ENCODE measurements around the gene PER2.

PER2 gene

DNA sequence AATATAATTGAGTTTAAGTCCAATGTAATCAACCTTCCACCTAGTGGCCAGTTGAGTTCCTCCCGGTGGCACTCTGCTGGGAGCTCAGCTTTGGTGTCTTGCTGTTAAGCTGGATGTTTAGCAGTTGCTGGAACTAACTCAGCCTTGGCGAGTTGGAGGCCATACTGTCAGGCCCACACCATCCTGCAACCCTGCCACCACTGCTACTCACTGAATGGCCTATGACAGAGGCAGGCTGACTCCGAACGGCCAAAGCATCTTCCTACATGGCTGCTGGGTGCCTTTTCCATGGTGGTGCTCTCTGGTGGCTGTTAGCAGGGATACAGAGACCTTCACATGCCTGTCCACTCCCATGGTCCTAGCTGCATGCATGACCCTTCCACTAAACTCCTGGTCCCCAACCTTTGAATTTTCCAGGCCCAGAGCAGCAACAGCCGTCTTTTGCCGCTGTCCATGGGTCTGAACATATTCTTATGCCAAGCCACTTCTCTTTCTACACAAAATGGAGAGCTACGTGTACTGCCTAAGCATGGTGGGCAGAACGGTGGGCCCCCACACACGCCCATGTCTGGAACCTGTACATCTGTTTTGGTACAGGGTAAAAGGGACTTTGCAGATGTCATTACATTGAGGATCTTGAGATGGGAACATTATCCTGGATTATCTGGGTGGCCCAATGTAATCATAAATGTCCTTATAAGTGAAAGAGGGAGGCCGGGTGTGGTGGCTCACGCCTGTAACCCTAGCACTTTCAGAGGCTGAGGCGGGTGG is 16.9 kb upstream of the PER2 start:
- H2BK12ac ChIP-seq (ENCODE audit: low read length) = no peak overlapping the region
- no peak overlapping the region for H3K27ac ChIP-seq (ENCODE audit: low read depth, low read length)
- H3K23ac ChIP-seq (ENCODE audit: low read length) = no peak overlapping the region
- no peaks in the 10 kb centered on the region for H3K27me3 ChIP-seq (ENCODE audit: insufficient read depth, low read length)
- no peaks in the 10 kb centered on the region for H3K4me1 ChIP-seq (ENCODE audit: control insufficient read depth in 1 of 2, insufficient read depth in 2 of 2, low read length in 2 of 2)
- no peaks in the 10 kb centered on the region for H3K79me2 ChIP-seq (ENCODE audit: control insufficient read depth, insufficient read depth, low read length, poor library complexity)
- no peak overlapping the region for H2BK5ac ChIP-seq (ENCODE audit: low read depth, low read length, poor library complexity)
- H3K9me3 ChIP-seq (ENCODE audit: insufficient read depth, low read depth, low read length) = no peaks in the 10 kb centered on the region
- no peak overlapping the region for H2AFZ ChIP-seq (ENCODE audit: insufficient read depth, low read length, poor library complexity)
- H3K36me3 ChIP-seq (ENCODE audit: control insufficient read depth in 1 of 2, insufficient read depth in 2 of 2, low read length in 2 of 2) = no peaks in the 10 kb centered on the region
- H2AK5ac ChIP-seq (ENCODE audit: low read length) = no peak overlapping the region
- H4K12ac ChIP-seq (ENCODE audit: low read depth, low read length) = no peak overlapping the region
- no peak overlapping the region for H3K4me2 ChIP-seq (ENCODE audit: low read length)
- WGBS (ENCODE audit: extremely low coverage, insufficient coverage, insufficient read length) = no CpG with 5 or more reads among the region's 12 CpGs
- H4K91ac ChIP-seq (ENCODE audit: low read depth, low read length) = no peak overlapping the region
- no peak overlapping the region for H2BK120ac ChIP-seq (ENCODE audit: insufficient read depth, low read length, poor library complexity)
- H4K8ac ChIP-seq (ENCODE audit: low read depth, low read length) = no peak overlapping the region
- H3K14ac ChIP-seq (ENCODE audit: low read length) = no peak overlapping the region
- peak in 1 of 2 donors; percentile 24 for DNase-seq
- no peaks in the 10 kb centered on the region for H3K79me1 ChIP-seq (ENCODE audit: low read length)
- H3K4me3 ChIP-seq (ENCODE audit: low read depth, low read length) = no peak overlapping the region
- no peak overlapping the region for H3K18ac ChIP-seq (ENCODE audit: low read length)
- no peak overlapping the region for H3K4ac ChIP-seq (ENCODE audit: low read depth, low read length)
- H3K9ac ChIP-seq (ENCODE audit: low read length) = no peak overlapping the region

- Histone ChIP-seq H3K9ac (ENCODE audit: low read length) (peak overlapping the region; percentile 48), H3K23ac (ENCODE audit: low read length) (no peak overlapping the region), H3K27me3 (ENCODE audit: insufficient read depth, low read length) (no peaks in the 10 kb centered on the region), H3K4ac (ENCODE audit: low read depth, low read length) (no peak overlapping the region), H3K9me3 (ENCODE audit: insufficient read depth, low read depth, low read length) (no peaks in the 10 kb centered on the region), H3K79me1 (ENCODE audit: low read length) (no peaks in the 10 kb centered on the region), H3K27ac (ENCODE audit: low read depth, low read length) (no peak overlapping the region), H2BK12ac (ENCODE audit: low read length) (no peak overlapping the region), H4K91ac (ENCODE audit: low read depth, low read length) (no peak overlapping the region), H3K4me3 (ENCODE audit: low read depth, low read length) (peak overlapping the region; percentile 10), H3K4me1 (ENCODE audit: control insufficient read depth in 1 of 2, insufficient read depth in 2 of 2, low read length in 2 of 2) (no peaks in the 10 kb centered on the region), H3K36me3 (ENCODE audit: control insufficient read depth in 1 of 2, insufficient read depth in 2 of 2, low read length in 2 of 2) (no peaks in the 10 kb centered on the region), H3K18ac (ENCODE audit: low read length) (no peak overlapping the region), H2BK5ac (ENCODE audit: low read depth, low read length, poor library complexity) (no peak overlapping the region), H3K79me2 (ENCODE audit: control insufficient read depth, insufficient read depth, low read length, poor library complexity) (no peaks in the 10 kb centered on the region), H2AFZ (ENCODE audit: insufficient read depth, low read length, poor library complexity) (no peak overlapping the region), H4K12ac (ENCODE audit: low read depth, low read length) (no peak overlapping the region), H3K14ac (ENCODE audit: low read length) (no peak overlapping the region), H2AK5ac (ENCODE audit: low read length) (no peak overlapping the region), H2BK120ac (ENCODE audit: insufficient read depth, low read length, poor library complexity) (no peak overlapping the region), H3K4me2 (ENCODE audit: low read length) (no peak overlapping the region), H4K8ac (ENCODE audit: low read depth, low read length) (no peak overlapping the region)
- WGBS (ENCODE audit: extremely low coverage, insufficient coverage, insufficient read length) = no CpG with 5 or more reads among the region's 6 CpGs
- DNase-seq = no peak
These were observed 15.7 kb upstream of the PER2 start for GRCh38 chr2:238304116-238304515.

DNA sequence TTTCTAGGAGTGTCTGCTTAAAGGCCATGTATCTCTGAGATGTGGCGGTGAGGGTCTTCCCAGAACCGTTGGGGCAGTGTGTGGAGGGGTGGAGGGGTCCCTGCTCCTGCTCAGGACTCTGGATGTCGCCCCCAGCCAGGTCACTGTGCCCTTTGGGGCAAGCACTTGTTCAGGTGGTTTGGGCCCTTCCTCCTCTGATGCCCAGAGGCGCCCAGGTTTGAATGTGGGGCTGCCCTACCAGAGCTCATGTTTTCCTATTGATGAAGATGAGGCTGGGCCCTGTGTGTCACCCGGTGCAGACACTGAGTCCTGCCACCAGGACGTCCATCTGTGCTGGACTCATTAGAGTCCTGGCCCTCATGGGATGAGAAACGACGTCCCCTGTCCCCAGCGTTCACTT is 14.3 kb upstream of the PER2 start:
- Histone ChIP-seq H3K36me3 (ENCODE audit: control insufficient read depth in 1 of 2, insufficient read depth in 2 of 2, low read length in 2 of 2) (no peaks in the 10 kb centered on the region), H3K4me2 (ENCODE audit: low read length) (no peak overlapping the region), H3K4me3 (ENCODE audit: low read depth, low read length) (no peak overlapping the region), H3K4ac (ENCODE audit: low read depth, low read length) (no peak overlapping the region), H2BK5ac (ENCODE audit: low read depth, low read length, poor library complexity) (no peak overlapping the region), H3K18ac (ENCODE audit: low read length) (no peak overlapping the region), H3K27ac (ENCODE audit: low read depth, low read length) (no peak overlapping the region), H3K79me2 (ENCODE audit: control insufficient read depth, insufficient read depth, low read length, poor library complexity) (no peaks in the 10 kb centered on the region), H4K8ac (ENCODE audit: low read depth, low read length) (no peak overlapping the region), H3K9me3 (ENCODE audit: insufficient read depth, low read depth, low read length) (no peaks in the 10 kb centered on the region), H2BK12ac (ENCODE audit: low read length) (no peak overlapping the region), H3K4me1 (ENCODE audit: control insufficient read depth in 1 of 2, insufficient read depth in 2 of 2, low read length in 2 of 2) (no peaks in the 10 kb centered on the region), H3K79me1 (ENCODE audit: low read length) (no peaks in the 10 kb centered on the region), H2AFZ (ENCODE audit: insufficient read depth, low read length, poor library complexity) (no peak overlapping the region), H3K9ac (ENCODE audit: low read length) (no peak overlapping the region), H3K23ac (ENCODE audit: low read length) (no peak overlapping the region), H2AK5ac (ENCODE audit: low read length) (no peak overlapping the region), H4K91ac (ENCODE audit: low read depth, low read length) (no peak overlapping the region), H3K27me3 (ENCODE audit: insufficient read depth, low read length) (no peaks in the 10 kb centered on the region), H2BK120ac (ENCODE audit: insufficient read depth, low read length, poor library complexity) (no peak overlapping the region), H4K12ac (ENCODE audit: low read depth, low read length) (no peak overlapping the region), H3K14ac (ENCODE audit: low read length) (no peak overlapping the region)
- no peak for DNase-seq
- no CpG with 5 or more reads among the region's 9 CpGs for WGBS (ENCODE audit: extremely low coverage, insufficient coverage, insufficient read length)

DNA sequence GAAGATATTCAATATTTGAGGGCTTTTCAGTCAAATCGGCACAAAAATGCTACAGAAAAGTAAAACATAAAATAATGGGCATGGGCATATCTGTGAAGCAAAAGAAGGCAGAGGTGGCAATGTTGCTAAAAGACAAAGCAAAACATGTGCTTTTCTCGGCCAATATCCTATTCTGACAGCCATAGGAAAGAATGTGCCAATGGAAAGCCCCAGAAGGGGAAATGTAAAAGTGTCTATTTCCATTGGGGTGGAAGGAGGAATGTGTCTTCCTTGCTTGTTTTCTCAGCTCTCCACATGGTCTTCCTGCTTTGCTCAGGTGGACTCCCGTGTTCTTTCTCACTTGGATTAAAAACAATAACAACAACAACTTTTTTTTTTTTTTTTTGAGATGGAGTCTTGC is 13.7 kb upstream of the PER2 start:
- Histone ChIP-seq H3K4ac (ENCODE audit: low read depth, low read length) (no peak overlapping the region), H4K12ac (ENCODE audit: low read depth, low read length) (no peak overlapping the region), H4K91ac (ENCODE audit: low read depth, low read length) (no peak overlapping the region), H4K8ac (ENCODE audit: low read depth, low read length) (no peak overlapping the region), H3K4me3 (ENCODE audit: low read depth, low read length) (no peak overlapping the region), H3K27me3 (ENCODE audit: insufficient read depth, low read length) (no peaks in the 10 kb centered on the region), H3K79me2 (ENCODE audit: control insufficient read depth, insufficient read depth, low read length, poor library complexity) (no peaks in the 10 kb centered on the region), H3K14ac (ENCODE audit: low read length) (no peak overlapping the region), H3K23ac (ENCODE audit: low read length) (no peak overlapping the region), H2BK5ac (ENCODE audit: low read depth, low read length, poor library complexity) (no peak overlapping the region), H3K79me1 (ENCODE audit: low read length) (no peaks in the 10 kb centered on the region), H2AFZ (ENCODE audit: insufficient read depth, low read length, poor library complexity) (no peak overlapping the region), H3K36me3 (ENCODE audit: control insufficient read depth in 1 of 2, insufficient read depth in 2 of 2, low read length in 2 of 2) (no peaks in the 10 kb centered on the region), H3K4me2 (ENCODE audit: low read length) (no peak overlapping the region), H3K9me3 (ENCODE audit: insufficient read depth, low read depth, low read length) (no peaks in the 10 kb centered on the region), H2BK12ac (ENCODE audit: low read length) (no peak overlapping the region), H3K9ac (ENCODE audit: low read length) (no peak overlapping the region), H3K18ac (ENCODE audit: low read length) (no peak overlapping the region), H2AK5ac (ENCODE audit: low read length) (no peak overlapping the region), H3K27ac (ENCODE audit: low read depth, low read length) (no peak overlapping the region), H3K4me1 (ENCODE audit: control insufficient read depth in 1 of 2, insufficient read depth in 2 of 2, low read length in 2 of 2) (no peaks in the 10 kb centered on the region), H2BK120ac (ENCODE audit: insufficient read depth, low read length, poor library complexity) (no peak overlapping the region)
- WGBS (ENCODE audit: extremely low coverage, insufficient coverage, insufficient read length) = no CpG with 5 or more reads among the region's 3 CpGs
- DNase-seq = no peak

Data from trophoblast cell (in vitro differentiated cells and primary cell).